NB4 (cell line): Measurements from ENCODE around the gene SCARB2.

Experiments used
- CTCF ChIP-seq: IDR thresholded peaks from one replicate; pipeline ENCODE4 v1.5.1; 2012; ENCODE audit warnings: low read depth, low read length
- MYC ChIP-seq: IDR thresholded peaks from 2 replicates; pipeline ENCODE4 v1.6.1; 2011; ENCODE audit warnings: low read depth, low read length

- TF ChIP-seq CTCF: no peak
- no peak for TF ChIP-seq MYC
These were observed 25.5 kb downstream of the SCARB2 start for GRCh38 chr4:76188149-76188548.
